Neuronal stem cell (in vitro differentiated cells): ENCODE results near the gene CLCA2.

Source experiments
- DNase-seq: peaks from one replicate; pipeline ENCODE4 v3.0.0-alpha.2; 2013; ENCODE audit warnings: low spot score
- H2AFZ ChIP-seq: one replicate; pipeline ENCODE4 v1.6.1; 2013; ENCODE audit warnings: mild to moderate bottlenecking, low read length, inconsistent platforms
- H2AK5ac ChIP-seq: 2 replicates; pipeline ENCODE4 v1.6.1; 2013; ENCODE audit warnings: low read depth, mild to moderate bottlenecking, inconsistent platforms, low read length, moderate library complexity, mixed read lengths
- H2BK120ac ChIP-seq: 2 replicates; pipeline ENCODE4 v1.6.1; 2013; ENCODE audit warnings: low read depth, mild to moderate bottlenecking, inconsistent platforms, low read length, moderate library complexity, mixed read lengths
- H2BK12ac ChIP-seq: one replicate; pipeline ENCODE4 v1.6.1; 2013; ENCODE audit warnings: low read length, inconsistent platforms
- H2BK15ac ChIP-seq: 2 replicates; pipeline ENCODE4 v1.6.1; 2013; ENCODE audit warnings: mild to moderate bottlenecking, low read length, inconsistent platforms, mixed read lengths
- H2BK5ac ChIP-seq: one replicate; pipeline ENCODE4 v1.6.1; 2013; ENCODE audit warnings: inconsistent platforms, mild to moderate bottlenecking, low read length, moderate library complexity
- H3K14ac ChIP-seq: one replicate; pipeline ENCODE4 v1.6.1; 2013; ENCODE audit warnings: low read length, inconsistent platforms
- H3K18ac ChIP-seq: 2 replicates; pipeline ENCODE4 v1.6.1; 2013; ENCODE audit warnings: low read length, inconsistent platforms
- H3K23ac ChIP-seq: 2 replicates; pipeline ENCODE4 v1.6.1; 2013; ENCODE audit warnings: low read depth, mild to moderate bottlenecking, mixed read lengths, low read length, inconsistent platforms; ENCODE audit not compliant: poor library complexity
- H3K27ac ChIP-seq: replicated peaks from 3 replicates; pipeline ENCODE4 v1.5.1; 2013; ENCODE audit warnings: low read length, inconsistent platforms
- H3K27me3 ChIP-seq, 3 experiments: 2 replicates each; pipeline ENCODE4 v1.6.1; 2013; ENCODE audit warnings: low read length in 3 of 3, mild to moderate bottlenecking in 2 of 3, inconsistent platforms in 1 of 3, low read depth in 1 of 3, mixed read lengths in 1 of 3, moderate library complexity in 1 of 3; ENCODE audit not compliant: control insufficient read depth in 3 of 3, insufficient read depth in 3 of 3
- H3K36me3 ChIP-seq, 2 donors: replicated peaks in 1 of 2; 2 replicates each; pipeline ENCODE4 v1.6.1; 2013; ENCODE audit warnings: low read length in 2 of 2; ENCODE audit not compliant: control insufficient read depth in 2 of 2, insufficient read depth in 2 of 2
- H3K4ac ChIP-seq: 2 replicates; pipeline ENCODE4 v1.6.1; 2013; ENCODE audit warnings: inconsistent platforms, mild to moderate bottlenecking, low read length, moderate library complexity
- H3K4me1 ChIP-seq, 2 donors: 1 replicate in 1 of 2; 2 replicates in 1 of 2; pipeline ENCODE4 v1.6.1; 2013; ENCODE audit warnings: low read length in 2 of 2, low read depth in 1 of 2; ENCODE audit not compliant: control insufficient read depth in 2 of 2, insufficient read depth in 1 of 2
- H3K4me2 ChIP-seq: one replicate; pipeline ENCODE4 v1.6.1; 2013; ENCODE audit warnings: mild to moderate bottlenecking, low read length, inconsistent platforms; ENCODE audit not compliant: insufficient read depth, poor library complexity, severe bottlenecking
- H3K4me3 ChIP-seq, 2 donors: 2 replicates each; pipeline ENCODE4 v1.5.1; 2013; ENCODE audit warnings: low read length in 2 of 2, mild to moderate bottlenecking in 2 of 2, inconsistent platforms in 1 of 2, moderate library complexity in 1 of 2
- H3K79me1 ChIP-seq: one replicate; pipeline ENCODE4 v1.6.1; 2013; ENCODE audit warnings: low read depth, mild to moderate bottlenecking, inconsistent platforms, low read length, moderate library complexity
- H3K9ac ChIP-seq: one replicate; pipeline ENCODE4 v1.6.1; 2013; ENCODE audit warnings: mild to moderate bottlenecking, low read depth, low read length, inconsistent platforms; ENCODE audit not compliant: poor library complexity
- H3K9me3 ChIP-seq, 2 donors: replicated peaks in 1 of 2; 2 replicates each; pipeline versions ENCODE3 to v1.6.1; 2013; ENCODE audit warnings: low read length in 2 of 2, mild to moderate bottlenecking in 2 of 2, inconsistent platforms in 1 of 2, low read depth in 1 of 2, mixed read lengths in 1 of 2, moderate library complexity in 1 of 2; ENCODE audit not compliant: control insufficient read depth in 2 of 2, insufficient read depth in 1 of 2
- H4K8ac ChIP-seq: one replicate; pipeline ENCODE4 v1.6.1; 2013; ENCODE audit warnings: low read depth, mild to moderate bottlenecking, inconsistent platforms, low read length, moderate library complexity
- H4K91ac ChIP-seq: one replicate; pipeline ENCODE4 v1.6.1; 2013; ENCODE audit warnings: low read length, low read depth, mild to moderate bottlenecking, inconsistent platforms; ENCODE audit not compliant: poor library complexity
- whole genome bisulfite sequencing, 2 donors: extraction: QIAGEN DNeasy Blood & Tissue Kit; methylation state at CpG; one replicate each; pipeline ENCODE4 v1.1.7; 2013; ENCODE audit warnings: missing lambda C conversion rate in 2 of 2, mixed read lengths in 1 of 2; ENCODE audit not compliant: insufficient read length in 2 of 2, insufficient replicate concordance in 1 of 2; ENCODE audit errors: extremely low coverage in 2 of 2; 5-methylcytosine and 5-hydroxymethylcytosine counted together

The CLCA2 gene

GRCh38 chr1:86429835-86430234 is 5.9 kb downstream of the CLCA2 start:
- H4K91ac ChIP-seq = no peak overlapping the region
- H3K18ac ChIP-seq = no peak overlapping the region
- H2BK120ac ChIP-seq = no peak overlapping the region
- no peak overlapping the region for H3K14ac ChIP-seq
- H3K36me3 ChIP-seq = no peaks in the 10 kb centered on the region
- H4K8ac ChIP-seq = no peak overlapping the region
- WGBS, 2 donors = no CpG with 5 or more reads among the region's 3 CpGs
- no peak overlapping the region for H3K9ac ChIP-seq
- no peaks in the 10 kb centered on the region for H3K9me3 ChIP-seq
- H3K79me1 ChIP-seq = no peaks in the 10 kb centered on the region
- H3K4me2 ChIP-seq = no peak overlapping the region
- no peak overlapping the region for H3K23ac ChIP-seq
- no peaks in the 10 kb centered on the region for H3K4me1 ChIP-seq
- H3K27ac ChIP-seq = no peak overlapping the region
- H3K4me3 ChIP-seq = no peak overlapping the region
- no peak overlapping the region for H3K4ac ChIP-seq
- H2BK12ac ChIP-seq = no peak overlapping the region
- H2AK5ac ChIP-seq = no peak overlapping the region
- H3K27me3 ChIP-seq = no peaks in the 10 kb centered on the region
- H2BK15ac ChIP-seq = no peak overlapping the region
- no peak overlapping the region for H2BK5ac ChIP-seq
- no peak overlapping the region for H2AFZ ChIP-seq
- no peak for DNase-seq

GRCh38 chr1:86430376-86430775 is 6.4 kb downstream of the CLCA2 start:
- no peak overlapping the region for H2AFZ ChIP-seq
- H3K79me1 ChIP-seq = no peaks in the 10 kb centered on the region
- no peak overlapping the region for H2BK15ac ChIP-seq
- no peak overlapping the region for H3K18ac ChIP-seq
- no peak overlapping the region for H3K4ac ChIP-seq
- no peak overlapping the region for H2BK120ac ChIP-seq
- H2AK5ac ChIP-seq = no peak overlapping the region
- no peaks in the 10 kb centered on the region for H3K27me3 ChIP-seq
- no peak overlapping the region for H3K27ac ChIP-seq
- no peak overlapping the region for H3K4me3 ChIP-seq
- no peak overlapping the region for H3K4me2 ChIP-seq
- no peaks in the 10 kb centered on the region for H3K9me3 ChIP-seq
- H3K36me3 ChIP-seq = no peaks in the 10 kb centered on the region
- H4K8ac ChIP-seq = no peak overlapping the region
- no peak overlapping the region for H3K23ac ChIP-seq
- no peak overlapping the region for H2BK12ac ChIP-seq
- no peak overlapping the region for H3K9ac ChIP-seq
- no peak overlapping the region for H4K91ac ChIP-seq
- no peak overlapping the region for H3K14ac ChIP-seq
- DNase-seq = no peak
- H2BK5ac ChIP-seq = no peak overlapping the region
- no peaks in the 10 kb centered on the region for H3K4me1 ChIP-seq

GRCh38 chr1:86434059-86434458 is 10.1 kb downstream of the CLCA2 start:
- Histone ChIP-seq H3K4me1 (no peaks in the 10 kb centered on the region), H2AK5ac (no peak overlapping the region), H2BK15ac (no peak overlapping the region), H2AFZ (no peak overlapping the region), H3K9ac (no peak overlapping the region), H4K8ac (no peak overlapping the region), H2BK5ac (no peak overlapping the region), H4K91ac (no peak overlapping the region), H3K23ac (no peak overlapping the region), H3K9me3 (no peaks in the 10 kb centered on the region), H3K4me3 (no peak overlapping the region), H2BK12ac (no peak overlapping the region), H3K79me1 (no peaks in the 10 kb centered on the region), H3K4me2 (no peak overlapping the region), H3K4ac (no peak overlapping the region), H3K18ac (no peak overlapping the region), H3K27me3 (no peaks in the 10 kb centered on the region), H3K36me3 (no peaks in the 10 kb centered on the region), H3K14ac (no peak overlapping the region), H2BK120ac (no peak overlapping the region), H3K27ac (no peak overlapping the region)
- no peak for DNase-seq

GRCh38 chr1:86435327-86435726 is 11.4 kb downstream of the CLCA2 start:
- Histone ChIP-seq H4K8ac (no peak overlapping the region), H3K36me3 (no peaks in the 10 kb centered on the region), H4K91ac (no peak overlapping the region), H2AFZ (no peak overlapping the region), H3K4me2 (no peak overlapping the region), H2BK5ac (no peak overlapping the region), H3K9me3 (no peaks in the 10 kb centered on the region), H3K27me3 (no peaks in the 10 kb centered on the region), H3K23ac (no peak overlapping the region), H3K4ac (no peak overlapping the region), H2AK5ac (no peak overlapping the region), H3K9ac (no peak overlapping the region), H2BK12ac (no peak overlapping the region), H2BK15ac (no peak overlapping the region), H3K4me1 (no peaks in the 10 kb centered on the region), H3K4me3 (no peak overlapping the region), H3K27ac (no peak overlapping the region), H3K14ac (no peak overlapping the region), H2BK120ac (no peak overlapping the region), H3K18ac (no peak overlapping the region), H3K79me1 (no peaks in the 10 kb centered on the region)
- DNase-seq = no peak
- WGBS, 2 donors = no CpG with 5 or more reads among the region's 2 CpGs
